Nephron progenitor cell (in vitro differentiated cells): ENCODE measurements around the gene AP5S1.

Experiments
- DNase-seq: peaks from one replicate; pipeline ENCODE4 v3.0.0; 2021
- H3K27ac Mint-ChIP-seq: 2 replicates; pipeline ENCODE4 v1.8.0; 2021; ENCODE audit warnings: mild to moderate bottlenecking, moderate library complexity, mixed read lengths
- H3K27me3 Mint-ChIP-seq: 2 replicates; pipeline ENCODE4 v1.8.0; 2021; ENCODE audit warnings: mild to moderate bottlenecking, low read depth, mixed read lengths; ENCODE audit not compliant: poor library complexity
- H3K36me3 Mint-ChIP-seq: 2 replicates; pipeline ENCODE4 v1.8.0; 2021; ENCODE audit warnings: low read depth, mixed read lengths
- H3K4me1 Mint-ChIP-seq: 2 replicates; pipeline ENCODE4 v1.8.0; 2021; ENCODE audit warnings: mixed read lengths
- H3K4me3 Mint-ChIP-seq: 2 replicates; pipeline ENCODE4 v1.8.0; 2021; ENCODE audit warnings: mild to moderate bottlenecking, moderate library complexity, mixed read lengths
- H3K9me3 Mint-ChIP-seq: 2 replicates; pipeline ENCODE4 v1.8.0; 2021; ENCODE audit warnings: mild to moderate bottlenecking, moderate library complexity, mixed read lengths
- CTCF ChIP-seq: fragments of 200-600 bp; sonication (generic); IDR thresholded peaks from 2 replicates; pipeline ENCODE4 v1.5.0; 2021; ENCODE audit warnings: antibody characterized with exemption

AP5S1 gene

DNA sequence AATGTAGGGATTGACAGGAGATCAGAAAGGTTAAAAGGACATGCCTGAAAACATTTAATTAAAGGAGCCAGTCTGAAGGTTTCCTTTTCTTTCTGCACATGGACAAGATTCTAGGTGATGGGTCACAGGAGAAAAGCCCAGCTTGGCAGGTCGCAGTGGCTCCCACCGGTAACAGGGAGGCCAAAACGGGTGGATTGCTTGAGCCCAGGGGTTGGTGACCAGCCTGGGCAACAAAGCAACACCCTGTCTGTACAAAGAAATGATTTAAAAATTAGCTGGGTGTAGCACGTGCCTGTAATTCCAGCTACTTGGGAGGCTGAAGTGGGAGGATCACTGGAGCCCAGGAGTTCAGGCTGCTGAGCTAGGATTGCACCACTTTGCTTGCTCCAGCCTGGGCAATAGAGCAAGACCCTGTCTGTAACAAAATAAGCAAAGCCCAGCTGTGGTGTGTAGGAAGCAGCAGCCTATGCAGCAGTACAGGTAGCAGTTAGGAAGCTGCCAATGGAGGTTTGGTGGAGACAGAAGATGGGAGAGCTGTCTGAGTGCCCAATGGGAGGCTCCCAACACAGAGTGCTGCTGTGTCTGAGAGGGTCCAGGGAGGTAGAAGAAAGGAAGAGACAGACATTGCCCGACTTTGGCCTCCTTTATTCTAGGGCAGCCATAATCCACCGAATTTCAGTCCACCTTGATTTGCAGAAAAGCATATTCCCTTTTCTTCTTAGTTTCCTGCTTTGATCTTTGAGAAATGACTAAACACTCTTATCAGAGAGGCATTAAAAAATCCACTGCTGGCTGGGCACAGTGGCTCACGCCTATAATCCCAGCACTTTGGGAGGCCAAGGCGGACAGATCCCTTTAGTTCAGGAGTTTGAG is 7.1 kb upstream of the AP5S1 start:
- no peak for TF ChIP-seq CTCF
- peaks cover 16% of the 10 kb centered on the region for H3K27me3 Mint-ChIP-seq
- H3K36me3 Mint-ChIP-seq = no peaks in the 10 kb centered on the region
- no peak overlapping the region for H3K27ac Mint-ChIP-seq
- no peaks in the 10 kb centered on the region for H3K9me3 Mint-ChIP-seq
- peaks cover 9% of the 10 kb centered on the region for H3K4me1 Mint-ChIP-seq
- H3K4me3 Mint-ChIP-seq = no peak overlapping the region
- no peak for DNase-seq

DNA sequence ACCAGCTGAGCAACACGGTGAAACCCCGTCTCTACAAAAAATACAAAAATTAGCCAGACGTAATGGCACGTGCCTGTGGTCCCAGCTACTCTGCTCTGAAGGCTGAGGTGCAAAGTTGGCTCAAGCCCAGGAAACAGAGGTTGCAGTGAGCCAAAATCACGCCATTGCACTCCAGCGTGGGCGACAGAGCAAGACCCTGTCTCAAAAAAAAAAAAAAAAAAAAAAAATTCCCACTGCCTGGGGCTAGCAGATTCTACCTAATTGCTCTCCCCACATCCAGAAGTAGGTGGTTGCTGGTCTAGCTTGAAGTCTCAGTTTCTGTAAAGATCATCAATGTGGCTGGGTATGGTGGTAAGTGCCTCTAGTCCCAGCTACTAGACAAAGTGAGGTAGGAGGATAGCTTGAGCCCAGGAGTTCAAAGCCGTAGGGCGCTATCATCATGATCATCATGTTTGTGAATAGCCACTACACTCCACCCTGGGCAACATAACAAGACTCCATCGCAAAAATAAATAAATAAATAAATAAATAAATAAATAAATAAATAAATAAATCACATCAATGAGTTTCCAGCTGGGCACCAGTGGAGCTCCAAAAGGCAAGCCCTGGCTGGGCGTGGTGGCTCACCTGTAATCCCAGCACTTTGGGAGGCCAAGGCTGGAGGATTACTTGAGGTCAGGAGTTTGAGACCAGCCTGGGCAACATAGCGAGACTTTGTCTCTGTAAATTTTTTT is 6.3 kb upstream of the AP5S1 start:
- DNase-seq = no peak
- Mint-ChIP-seq H3K4me1 (peaks cover 17% of the 10 kb centered on the region), H3K4me3 (no peak overlapping the region), H3K9me3 (no peaks in the 10 kb centered on the region), H3K27ac (no peak overlapping the region), H3K36me3 (no peaks in the 10 kb centered on the region), H3K27me3 (peaks cover 16% of the 10 kb centered on the region)
- no peak for TF ChIP-seq CTCF

GRCh38 chr20:3814928-3815495 is 5.3 kb upstream of the AP5S1 start:
- Mint-ChIP-seq H3K27ac (no peak overlapping the region), H3K4me3 (no peak overlapping the region), H3K36me3 (no peaks in the 10 kb centered on the region), H3K9me3 (no peaks in the 10 kb centered on the region), H3K27me3 (peaks cover 14% of the 10 kb centered on the region), H3K4me1 (peaks cover 26% of the 10 kb centered on the region)
- no peak for DNase-seq
- TF ChIP-seq CTCF = no peak

DNA sequence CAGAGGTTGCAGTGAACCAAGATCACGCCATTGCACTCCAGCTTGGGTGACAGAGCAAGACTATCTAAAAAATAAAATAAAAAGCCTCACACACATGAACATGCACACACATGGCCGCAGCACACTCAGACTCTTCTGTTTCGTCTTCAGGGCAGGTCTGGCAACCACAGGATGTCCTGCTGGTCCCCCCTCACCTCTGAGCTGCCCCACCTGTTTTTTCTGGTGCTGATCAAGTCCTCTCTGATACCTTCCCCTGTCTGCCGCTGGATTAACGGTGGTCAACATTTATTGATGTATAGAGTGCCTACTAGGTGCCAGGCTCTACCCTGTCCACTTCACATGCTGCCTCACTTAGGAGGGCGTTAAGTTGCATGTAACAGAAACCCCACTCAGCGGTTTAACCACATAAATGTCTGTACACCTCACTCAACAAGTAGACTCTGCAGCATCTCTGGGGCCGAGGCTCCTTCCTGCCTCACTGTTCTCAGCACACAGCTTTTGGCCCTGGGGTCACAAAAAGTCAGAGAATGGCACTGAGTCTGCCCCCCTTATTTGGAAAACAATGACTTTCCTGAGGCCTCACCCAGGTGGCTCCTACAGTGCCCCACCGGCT is 4.5 kb upstream of the AP5S1 start:
- Mint-ChIP-seq H3K27ac (no peak overlapping the region), H3K9me3 (no peaks in the 10 kb centered on the region), H3K4me3 (no peak overlapping the region), H3K27me3 (peaks cover 14% of the 10 kb centered on the region), H3K36me3 (no peaks in the 10 kb centered on the region), H3K4me1 (peaks cover 28% of the 10 kb centered on the region)
- TF ChIP-seq CTCF = no peak
- DNase-seq = no peak

GRCh38 chr20:3818155-3819151 is 1.9 kb upstream of the AP5S1 start:
- Mint-ChIP-seq H3K27ac (peak overlapping the region; percentile 83), H3K4me1 (peaks cover 32% of the 10 kb centered on the region), H3K4me3 (peak overlapping the region; percentile 59), H3K36me3 (no peaks in the 10 kb centered on the region), H3K9me3 (no peaks in the 10 kb centered on the region), H3K27me3 (peaks cover 9% of the 10 kb centered on the region)
- peak; percentile 68 for DNase-seq
- peak; percentile 60 for TF ChIP-seq CTCF
